NK-92 treated with Interleukin-12 subunit alpha and Interleukin-12 subunit beta, amount 100 ng/mL, for 24 hours (cell line): Measurements from ENCODE around the gene LGALS7B.
"Not testable (repeated sequence)": the region's sequence is repeated elsewhere in the genome, so short reads cannot be mapped to it uniquely, and the experiment has no call there.

Experiments
- DNase-seq: peaks from one replicate; lab custom pipeline; 2025; lab: John Stamatoyannopoulos, UW

Gene LGALS7B

DNA sequence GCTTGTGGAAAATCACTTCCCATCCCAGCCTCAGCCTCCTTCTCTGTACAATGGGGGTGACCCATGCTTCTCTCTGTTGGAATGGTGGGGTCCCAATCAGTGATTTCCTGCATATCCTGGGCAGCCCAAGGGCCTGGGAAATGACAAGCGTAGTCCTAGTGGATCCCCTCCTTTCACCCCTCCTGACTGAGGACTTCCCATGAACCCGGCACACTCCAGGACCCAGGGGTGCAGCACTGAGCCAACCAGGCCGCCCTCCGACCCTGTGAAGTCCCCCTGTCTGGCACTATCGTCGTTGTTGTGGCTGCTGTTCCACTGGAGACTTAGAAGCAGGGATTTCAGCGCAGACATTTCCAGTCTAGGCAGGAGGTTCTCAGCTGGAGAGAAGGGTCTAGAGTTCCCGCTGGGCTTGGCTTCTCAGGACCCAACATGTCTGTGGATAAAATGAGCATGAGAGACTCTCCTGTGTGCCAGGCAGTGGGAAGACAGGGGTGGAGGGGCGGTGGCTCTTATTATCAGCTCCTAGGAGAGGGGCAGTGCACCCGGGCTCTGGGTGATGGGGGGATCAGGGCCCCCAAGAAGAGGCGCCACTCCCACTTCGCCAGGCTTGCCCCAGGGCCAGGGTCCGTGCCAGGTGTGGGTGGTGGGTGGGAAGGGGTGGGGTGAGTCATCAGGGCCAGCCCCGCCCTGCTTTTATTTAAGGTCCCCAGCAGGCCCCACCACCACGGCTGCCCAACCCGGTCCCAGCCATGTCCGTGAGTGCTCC, at the start of gene LGALS7B:
Gene LGALS7B (plus strand): TSS at position 723 of the 766 bp plus-strand sequence. CDS start 27 bp downstream, at position 750.
- no peak for DNase-seq

DNA sequence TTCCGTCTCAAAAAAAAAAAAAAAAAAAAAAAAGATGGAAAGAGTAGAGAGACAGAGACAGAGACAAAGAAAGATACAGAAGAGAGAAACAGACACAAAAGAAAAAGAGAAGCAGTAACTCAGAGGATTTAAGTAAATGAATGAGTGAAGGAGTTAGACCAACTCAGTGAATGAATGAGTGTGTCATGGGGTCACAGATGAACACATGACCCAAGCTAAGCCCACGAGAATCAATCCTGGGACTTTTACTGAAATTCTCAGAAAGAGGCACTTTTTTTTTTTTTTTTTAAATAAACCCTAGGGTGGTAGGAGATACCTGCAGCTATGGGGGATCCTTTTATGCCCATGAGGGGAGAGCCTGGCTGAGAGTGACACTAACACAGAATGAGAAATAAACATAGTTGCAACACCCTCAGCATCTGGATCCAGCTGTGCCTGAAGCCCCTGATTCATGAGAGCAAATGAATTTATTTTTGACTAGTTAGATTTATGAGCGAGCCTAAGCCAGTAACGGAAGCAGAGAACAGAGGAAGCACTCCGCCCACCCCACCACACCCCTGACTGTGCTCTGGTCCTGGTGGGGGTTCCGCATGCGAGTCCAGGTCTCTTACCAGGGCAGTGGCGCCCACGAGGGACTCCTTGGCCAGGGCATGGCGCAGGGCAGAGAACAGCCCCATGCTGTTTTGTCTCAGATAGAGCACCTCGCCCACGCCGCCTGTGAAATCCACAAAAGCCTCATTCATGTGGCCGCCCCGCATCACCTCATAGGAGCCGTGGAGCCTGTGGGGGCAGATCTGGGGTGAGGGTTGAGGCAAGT, 49.4 kb upstream of the LGALS7B start:
- no peak for DNase-seq

DNA sequence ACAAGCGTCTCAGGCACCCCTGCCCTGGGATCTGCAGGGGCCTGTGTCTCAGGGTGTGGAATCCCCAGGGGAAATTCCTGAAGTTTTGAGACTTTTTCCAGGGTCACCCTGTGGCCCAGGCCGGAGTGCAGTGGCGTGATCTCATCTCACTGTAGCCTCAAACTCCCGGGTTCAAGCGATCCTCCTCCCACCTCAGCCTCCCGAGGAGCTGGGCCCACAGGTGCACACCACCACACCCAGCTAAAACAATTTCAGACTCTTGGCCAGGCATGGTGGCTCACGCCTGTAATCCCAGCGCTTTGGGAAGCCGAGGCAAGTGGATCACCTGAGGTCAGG, 48.8 kb upstream of the LGALS7B start:
- no peak for DNase-seq

DNA sequence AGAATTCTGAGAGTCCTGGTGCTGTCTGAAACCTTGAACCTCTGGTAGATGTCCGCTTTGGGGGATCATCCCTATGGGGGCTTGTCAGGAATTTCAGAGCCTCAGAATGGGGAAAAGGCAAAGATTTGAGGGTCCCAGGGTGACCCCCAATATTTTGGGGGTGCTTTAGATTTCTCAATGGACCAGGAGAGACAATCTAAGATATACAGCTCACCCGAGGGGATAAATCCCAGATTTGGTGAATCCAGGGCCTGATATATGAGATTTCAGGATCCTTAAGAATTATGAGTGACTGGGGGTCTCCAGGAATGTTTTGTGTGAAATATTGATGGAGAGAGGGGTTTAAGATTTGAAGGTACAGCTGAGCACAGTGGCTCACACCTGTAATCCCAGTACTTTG, 48.1 kb upstream of the LGALS7B start:
- no peak for DNase-seq

DNA sequence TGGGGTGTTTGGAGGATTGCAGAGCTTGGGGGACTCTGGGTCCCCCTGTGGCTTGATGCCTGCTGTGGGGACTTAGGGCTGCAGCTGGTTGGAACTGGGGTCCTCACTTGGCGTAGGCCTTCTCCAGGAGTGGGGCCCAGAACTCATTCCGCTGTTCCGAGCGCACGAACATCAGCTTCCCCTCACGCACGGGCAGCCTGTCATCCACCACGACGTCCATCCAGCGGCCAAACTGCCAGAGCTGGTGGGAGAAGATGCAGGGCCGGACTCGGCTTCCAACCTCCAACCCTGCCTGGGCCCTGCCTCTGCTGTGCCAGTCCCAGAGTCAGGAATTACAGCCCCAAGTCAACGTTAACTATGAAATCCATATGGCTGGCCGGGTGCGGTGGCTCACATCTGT, 47.3 kb upstream of the LGALS7B start:
- DNase-seq: no peak

DNA sequence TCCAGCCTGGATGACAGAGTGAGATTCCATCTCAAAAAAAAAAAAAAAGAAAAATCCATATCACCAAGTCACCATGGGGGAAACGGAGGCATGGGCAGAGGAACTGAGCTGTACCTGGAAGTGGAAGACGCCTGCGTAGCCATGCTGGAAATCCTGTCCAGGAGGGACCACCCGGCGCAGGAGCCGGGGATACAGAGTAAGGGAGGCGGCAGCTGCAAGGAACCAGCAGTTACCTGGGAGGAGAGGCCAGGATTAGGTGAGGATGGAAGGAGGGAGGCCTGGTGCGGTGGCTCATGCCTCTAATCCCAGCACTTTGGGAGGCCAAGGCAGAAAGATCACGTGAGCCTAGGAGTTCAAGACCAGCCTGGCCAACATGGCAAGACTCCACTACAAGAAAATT, 46.7 kb upstream of the LGALS7B start:
- DNase-seq: no peak

DNA sequence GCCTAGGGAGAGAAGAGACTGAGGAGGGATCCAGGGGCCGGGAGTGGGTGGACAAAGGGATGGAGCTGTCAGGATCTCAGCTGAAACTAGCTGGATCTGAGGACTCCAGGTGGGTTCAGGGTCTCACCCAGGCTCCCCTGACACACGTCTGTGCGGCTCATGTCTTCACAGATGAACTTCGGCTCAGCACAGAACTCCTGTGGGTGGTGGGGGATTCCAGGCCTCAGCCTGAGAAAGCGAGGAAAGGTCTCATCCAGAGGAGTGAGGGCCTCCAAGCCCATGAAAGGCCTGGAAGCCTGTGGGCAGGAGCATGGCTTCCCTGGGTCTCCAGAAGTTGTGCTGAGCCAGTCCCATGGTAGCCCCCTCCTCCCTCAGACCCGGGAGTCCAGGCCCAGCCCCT, 46.1 kb upstream of the LGALS7B start:
- no peak for DNase-seq

DNA sequence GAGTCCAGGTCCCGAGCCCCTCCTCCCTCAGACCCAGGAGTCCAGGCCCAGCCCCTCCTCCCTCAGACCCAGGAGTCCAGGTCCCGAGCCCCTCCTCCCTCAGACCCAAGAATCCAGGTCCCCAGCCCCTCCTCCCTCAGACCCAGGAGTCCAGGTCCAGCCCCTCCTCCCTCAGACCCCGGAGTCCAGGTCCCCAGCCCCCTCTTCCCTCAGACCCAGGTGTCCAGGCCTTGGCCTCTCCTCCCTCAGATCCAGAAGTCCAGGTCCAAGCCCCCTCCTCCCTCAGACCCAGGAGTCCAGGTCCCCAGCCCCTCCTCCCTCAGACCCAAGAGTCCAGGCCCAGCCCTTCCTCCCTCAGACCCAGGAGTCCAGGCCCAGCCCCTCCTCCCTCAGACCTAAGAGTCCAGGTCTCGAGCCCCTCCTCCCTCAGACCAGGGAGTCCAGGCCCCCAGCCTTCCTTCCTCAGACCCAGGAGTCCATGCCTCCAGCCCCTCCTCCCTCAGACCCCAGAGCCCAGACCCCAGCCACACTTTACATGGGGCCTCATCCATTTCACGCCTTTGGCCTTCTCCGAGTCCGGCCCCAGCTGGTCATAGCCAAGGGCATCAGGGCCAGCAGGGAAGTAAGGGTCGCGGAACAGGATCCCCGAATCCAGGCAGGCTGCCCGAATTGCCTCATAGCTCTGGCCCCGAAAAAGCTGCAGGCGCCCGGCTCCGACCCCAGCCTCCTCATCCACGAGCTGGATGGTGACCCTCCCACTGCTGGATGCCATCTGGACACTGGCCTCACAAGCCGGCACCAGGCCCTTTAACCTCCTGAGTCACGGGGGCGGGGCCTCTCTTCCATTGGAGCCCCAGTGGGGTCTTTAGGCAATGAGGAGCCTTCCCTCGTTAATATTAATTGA, 45.4 kb upstream of the LGALS7B start:
- no peak for DNase-seq

DNA sequence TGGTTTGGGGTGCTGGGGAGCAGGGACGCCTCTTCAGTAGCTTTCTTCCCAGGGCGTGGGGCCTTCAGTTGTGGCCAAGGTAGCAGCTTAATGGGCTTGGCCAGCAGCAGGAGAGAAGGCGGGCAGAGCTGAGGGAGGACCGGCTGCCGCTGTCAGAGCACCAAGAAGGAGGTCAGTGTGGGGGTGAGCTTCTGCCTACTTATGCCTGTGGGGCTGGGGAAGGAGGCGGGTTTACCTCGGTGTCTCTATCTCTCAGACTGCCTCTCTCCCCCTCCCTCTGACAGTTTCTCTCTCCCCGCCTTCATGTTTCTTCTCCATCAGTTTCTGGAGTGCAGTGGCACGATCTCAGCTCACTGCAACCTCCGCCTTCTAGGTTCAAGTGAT, 44.7 kb upstream of the LGALS7B start, which contains the start of gene CAPN12:
Gene CAPN12 (minus strand): TSS at position 177 of the 384 bp plus-strand sequence. CDS start 309 bp downstream, outside the sequence.
- DNase-seq: no peak

DNA sequence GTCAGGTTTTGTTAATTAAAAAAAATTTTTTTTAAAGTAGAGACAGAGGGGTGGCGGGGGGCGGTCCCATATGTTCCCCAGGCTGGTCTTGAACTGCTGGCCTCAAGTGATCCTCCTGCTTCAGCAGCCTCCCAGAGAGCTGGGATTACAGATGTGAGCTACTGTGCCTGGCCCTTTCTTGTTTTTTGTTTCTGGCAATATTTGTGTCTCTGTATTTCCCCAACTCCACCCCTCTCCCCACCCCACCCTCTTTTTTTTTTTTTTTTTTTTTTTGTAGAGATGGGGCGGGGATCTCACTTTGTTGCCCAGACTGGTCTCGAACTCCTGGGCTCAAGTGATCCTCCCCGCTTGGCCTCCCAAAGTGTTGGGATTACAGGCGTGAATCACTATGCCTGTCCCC, 44.1 kb upstream of the LGALS7B start:
- no peak for DNase-seq

DNA sequence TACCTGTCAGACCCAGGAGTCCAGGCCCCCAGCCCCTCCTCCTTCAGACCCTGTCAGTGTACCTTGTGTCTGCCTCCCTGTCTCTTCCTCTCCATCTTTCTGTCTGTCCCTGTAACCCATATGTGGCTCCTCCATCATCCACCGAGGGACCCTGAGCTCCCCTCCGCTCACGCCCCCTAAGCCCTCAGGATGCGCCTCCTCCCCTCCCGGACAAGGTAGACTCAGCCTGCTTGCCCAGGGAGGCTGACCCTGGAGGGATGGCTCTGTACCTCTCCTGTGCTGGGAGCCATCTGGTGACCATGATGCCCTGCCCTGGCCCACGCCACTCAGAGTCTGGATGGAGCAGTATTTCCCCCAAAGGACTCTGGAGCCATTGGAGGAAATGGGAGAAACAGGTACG, 43.7 kb upstream of the LGALS7B start:
- DNase-seq: no peak

DNA sequence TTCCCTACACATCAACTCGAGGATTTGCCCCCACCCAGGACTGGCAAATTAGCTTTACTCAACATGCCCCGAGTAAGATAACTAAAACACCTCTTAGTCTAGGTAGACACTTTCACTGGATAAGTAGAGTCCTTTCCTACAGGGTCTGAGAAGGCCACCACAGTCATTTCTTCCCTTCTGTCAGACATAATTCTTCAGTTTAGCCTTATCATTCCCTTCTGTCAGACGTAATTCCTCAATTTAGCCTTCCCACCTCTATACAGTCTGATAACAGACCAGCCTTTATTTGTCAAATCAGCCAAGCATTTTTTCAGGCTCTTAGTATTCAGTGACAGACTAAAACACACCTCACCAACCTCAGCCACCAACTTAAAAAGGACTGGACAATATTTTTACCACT, 35.2 kb upstream of the LGALS7B start:
- not testable (repeated sequence) for DNase-seq

DNA sequence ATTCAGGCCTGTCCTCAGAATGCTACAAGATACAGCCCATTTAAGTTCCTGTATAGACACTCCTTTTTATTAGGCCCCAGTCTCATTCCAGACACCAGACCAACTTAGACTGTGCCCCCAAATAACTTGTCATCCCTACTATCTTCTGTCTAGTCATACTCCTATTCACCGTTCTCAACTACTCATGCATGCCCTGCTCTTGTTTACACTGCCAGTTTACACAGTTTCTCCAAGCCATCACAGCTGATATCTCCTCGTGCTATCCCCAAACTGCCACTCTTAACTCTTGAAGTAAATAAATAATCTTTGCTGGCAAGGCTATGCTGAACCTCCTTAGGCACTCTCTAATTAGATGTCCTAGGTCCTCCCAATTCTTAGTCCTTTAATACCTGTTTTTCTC, 34.8 kb upstream of the LGALS7B start:
- not testable (repeated sequence) for DNase-seq

DNA sequence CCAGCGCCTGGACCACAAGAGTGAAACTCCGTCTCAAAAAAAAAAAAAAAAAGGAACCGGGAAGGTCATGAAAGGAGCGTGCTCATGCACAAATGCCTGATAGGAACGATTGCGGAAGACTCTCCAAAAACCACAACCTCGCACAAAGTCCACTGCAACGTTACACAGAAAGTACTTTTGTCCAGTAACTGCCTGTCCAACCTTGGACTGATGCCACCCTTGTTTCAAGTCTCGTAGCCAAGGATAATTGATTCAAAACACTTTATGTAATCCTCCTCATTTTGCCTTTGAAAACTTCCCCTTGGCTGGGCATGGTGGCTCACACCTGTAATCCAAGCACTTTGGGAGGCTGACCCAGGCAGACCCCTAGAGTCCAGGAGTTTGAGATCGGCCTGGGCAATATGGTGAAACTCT, 29.4 kb upstream of the LGALS7B start:
- no peak for DNase-seq

DNA sequence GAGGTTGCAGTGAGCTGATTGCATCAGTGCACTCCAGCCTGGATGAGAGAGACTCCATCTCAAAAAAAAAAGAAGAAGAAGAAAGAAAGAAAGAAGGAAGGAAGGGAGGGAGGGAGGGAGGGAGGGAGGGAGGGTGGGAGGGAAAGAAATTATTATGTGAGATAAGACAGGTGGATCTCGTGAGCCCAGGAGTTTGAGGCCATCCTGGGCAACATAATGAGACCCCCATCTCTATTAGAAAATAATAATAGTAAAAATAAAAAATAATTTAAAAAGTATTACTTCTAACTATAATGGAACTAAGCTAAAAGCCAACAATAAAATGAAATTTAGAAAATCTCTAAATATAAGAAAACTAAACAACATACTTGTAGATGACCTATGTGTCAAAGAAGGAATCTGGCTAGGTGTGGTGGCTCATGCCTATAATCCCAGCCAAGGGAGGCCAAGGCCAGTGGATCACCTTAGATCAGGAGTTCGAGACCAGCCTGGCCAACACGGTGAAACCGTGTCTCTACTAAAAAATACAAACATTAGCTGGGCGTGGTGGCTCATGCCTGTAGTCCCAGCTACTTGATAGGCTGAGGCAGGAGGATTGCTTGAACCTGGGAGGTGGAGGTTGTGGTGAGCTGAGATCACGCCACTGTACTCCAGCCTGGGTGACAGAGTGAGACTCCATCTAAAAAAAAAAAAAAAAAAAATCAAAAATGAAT, 28.0 kb upstream of the LGALS7B start:
- DNase-seq: not testable (repeated sequence)

DNA sequence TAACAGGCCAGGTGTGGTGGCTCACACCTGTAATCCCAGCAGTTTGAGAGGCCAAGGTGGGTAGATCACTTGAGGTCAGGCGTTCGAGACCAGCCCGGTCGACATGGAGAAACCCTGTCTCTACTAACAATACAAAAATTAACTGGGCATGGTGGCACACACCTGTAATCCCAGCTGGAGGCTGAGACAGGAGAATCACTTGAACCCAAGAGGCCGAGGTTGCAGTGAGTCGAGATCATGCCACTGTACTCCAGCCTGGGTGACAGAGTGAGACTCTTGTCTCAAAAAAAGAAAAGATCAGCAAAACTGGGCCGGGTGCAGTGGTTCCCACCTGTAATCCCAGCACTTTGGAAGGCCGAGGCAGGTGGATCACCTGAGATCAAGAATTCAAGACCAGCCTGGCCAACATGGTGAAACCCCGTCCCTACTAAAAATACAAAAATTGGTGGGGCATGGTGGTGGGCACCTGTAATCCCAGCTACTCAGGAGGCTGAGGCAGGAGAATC, 27.1 kb upstream of the LGALS7B start:
- not testable (repeated sequence) for DNase-seq

DNA sequence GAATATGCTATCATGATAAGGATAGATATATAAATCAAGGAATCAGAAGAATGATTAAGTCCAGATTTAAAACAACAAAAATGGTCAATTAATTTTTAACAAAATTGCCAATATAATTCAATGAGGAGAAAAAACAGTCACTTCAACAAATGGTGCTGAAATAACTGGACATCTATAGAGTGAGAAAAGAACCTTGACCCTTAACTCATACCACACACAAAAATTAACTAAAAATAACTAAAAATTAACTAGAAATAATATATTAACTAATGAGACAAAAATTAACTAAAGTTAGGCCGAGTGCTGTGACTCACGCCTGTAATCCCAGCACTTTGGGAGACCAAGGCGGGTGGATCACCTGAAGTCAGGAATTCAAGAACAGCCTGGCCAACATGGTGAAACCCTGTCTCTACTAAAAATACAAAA, 25.2 kb upstream of the LGALS7B start:
- no peak for DNase-seq

DNA sequence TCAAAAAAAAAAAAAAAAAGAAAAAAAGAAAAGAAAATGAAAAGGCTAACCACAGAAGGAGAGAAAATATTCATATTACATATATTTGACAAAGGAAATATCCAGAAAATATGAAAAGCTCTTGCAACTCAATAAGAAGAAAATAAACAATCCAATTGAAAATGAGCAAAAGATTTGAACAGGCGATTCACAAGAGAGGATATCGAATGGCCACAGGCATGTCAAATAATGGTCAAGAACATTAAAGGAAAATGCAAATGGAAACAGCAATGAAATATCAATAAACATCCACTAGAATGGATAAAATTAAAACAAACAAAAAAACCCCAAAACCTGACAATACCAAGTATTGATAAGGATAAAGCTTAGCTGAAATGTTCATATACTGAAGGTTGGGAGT, 23.8 kb upstream of the LGALS7B start:
- no peak for DNase-seq

DNA sequence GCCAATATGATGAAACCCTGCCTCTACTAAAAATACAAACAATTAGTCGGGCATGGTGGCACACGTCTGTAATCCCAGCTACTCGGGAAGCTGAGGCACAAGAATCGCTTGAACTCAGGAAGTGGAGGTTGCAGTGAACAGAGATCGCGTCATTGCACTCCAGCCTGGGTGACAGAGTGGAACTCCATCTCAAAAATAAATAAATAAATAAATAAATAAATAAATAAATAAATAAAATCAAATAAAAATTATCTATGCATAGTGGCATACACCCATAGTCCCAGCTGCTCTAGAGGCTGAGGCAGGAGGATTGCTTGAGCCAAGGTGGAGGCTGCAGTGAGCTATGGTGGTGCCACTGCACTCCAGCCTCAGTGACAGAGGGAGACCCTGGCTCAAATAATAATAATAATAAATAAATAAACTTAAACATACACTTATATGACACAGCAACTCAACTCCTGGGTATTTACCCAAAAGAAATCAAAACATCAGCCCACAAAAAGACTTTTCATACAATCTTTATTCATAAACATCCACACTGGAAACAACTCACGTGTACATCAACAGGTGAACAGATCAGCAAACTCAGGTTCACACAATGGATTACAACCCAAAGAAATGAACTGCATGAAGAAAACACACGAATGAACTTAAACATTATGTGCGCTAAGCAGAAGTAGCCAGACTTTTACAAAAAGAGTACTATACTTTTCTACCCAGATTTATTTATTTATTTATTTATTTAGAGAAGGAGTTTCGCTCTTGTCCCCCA, 22.5 kb upstream of the LGALS7B start:
- DNase-seq: no peak

DNA sequence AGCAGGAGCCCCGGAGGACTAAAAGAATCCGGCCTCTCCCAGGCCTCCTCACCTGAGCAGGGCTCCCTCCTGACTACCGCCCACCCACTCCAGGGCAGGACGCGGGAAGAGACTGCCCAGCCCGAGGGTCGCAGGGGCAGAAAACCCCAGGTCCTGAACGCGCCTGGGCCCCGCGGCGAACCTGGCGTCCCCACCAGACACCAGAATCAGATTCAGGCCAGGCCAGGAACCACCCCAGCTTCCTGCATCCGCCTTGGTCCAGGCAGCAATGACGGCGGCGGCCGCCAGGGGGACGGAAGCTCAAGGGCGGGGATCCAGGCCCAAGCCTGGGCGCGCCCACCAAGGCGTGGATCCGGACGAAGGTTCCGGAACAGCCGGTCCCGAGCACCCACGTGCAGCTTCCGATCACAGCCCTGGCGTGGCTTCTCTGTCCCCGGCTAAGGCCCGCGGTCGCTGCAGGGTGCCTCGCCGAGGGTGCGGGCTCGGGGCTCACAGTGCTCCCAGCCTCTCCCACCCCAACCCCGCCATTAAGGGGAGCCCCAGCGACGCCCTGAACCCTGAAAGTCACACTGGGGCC, 19.3 kb upstream of the LGALS7B start:
- DNase-seq: no peak
